HG02798 (cell line): ENCODE data around the gene FOXO3B.
"Not testable (repeated sequence)": the region's sequence is repeated elsewhere in the genome, so short reads cannot be mapped to it uniquely, and the experiment has no call there.

ENCODE experiments used
- ATAC-seq: cut with Tn5 transposase; IDR thresholded peaks from one replicate; pipeline ENCODE4 v1.9.1; 2021; ENCODE audit warnings: mild to moderate bottlenecking; ENCODE audit not compliant: unreplicated experiment, poor library complexity

FOXO3B gene

GRCh38 chr17:18681767-18682571 lies at the start of gene FOXO3B:
Gene FOXO3B, minus strand, starts transcription at chr17:18682314. Its CDS starts 663 bp downstream, at chr17:18681651.
- peak; percentile 95 for ATAC-seq

- ATAC-seq: not testable (repeated sequence)
These were observed 41.4 kb upstream of the FOXO3B start for GRCh38 chr17:18723509-18723908.

DNA sequence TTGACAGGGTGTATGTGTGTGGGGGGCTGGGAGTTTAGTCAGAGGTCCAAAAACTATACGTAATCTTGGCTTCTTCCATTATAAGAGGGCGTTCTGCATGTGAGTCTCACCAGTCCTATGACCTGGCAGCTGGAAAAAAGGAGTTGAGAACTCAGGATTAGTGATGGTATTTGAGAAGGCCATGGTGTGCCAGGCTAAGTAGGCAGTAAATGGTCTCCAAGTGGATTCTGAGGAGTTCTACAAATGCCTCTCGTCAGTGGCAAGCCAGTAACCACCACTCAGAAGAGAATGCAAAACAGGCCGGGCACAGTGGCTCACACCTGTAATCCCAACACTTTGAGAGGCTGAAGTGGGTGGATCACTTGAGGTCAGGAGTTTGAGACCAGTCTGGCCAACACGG lies 40.5 kb upstream of the FOXO3B start:
- ATAC-seq: not testable (repeated sequence)

DNA sequence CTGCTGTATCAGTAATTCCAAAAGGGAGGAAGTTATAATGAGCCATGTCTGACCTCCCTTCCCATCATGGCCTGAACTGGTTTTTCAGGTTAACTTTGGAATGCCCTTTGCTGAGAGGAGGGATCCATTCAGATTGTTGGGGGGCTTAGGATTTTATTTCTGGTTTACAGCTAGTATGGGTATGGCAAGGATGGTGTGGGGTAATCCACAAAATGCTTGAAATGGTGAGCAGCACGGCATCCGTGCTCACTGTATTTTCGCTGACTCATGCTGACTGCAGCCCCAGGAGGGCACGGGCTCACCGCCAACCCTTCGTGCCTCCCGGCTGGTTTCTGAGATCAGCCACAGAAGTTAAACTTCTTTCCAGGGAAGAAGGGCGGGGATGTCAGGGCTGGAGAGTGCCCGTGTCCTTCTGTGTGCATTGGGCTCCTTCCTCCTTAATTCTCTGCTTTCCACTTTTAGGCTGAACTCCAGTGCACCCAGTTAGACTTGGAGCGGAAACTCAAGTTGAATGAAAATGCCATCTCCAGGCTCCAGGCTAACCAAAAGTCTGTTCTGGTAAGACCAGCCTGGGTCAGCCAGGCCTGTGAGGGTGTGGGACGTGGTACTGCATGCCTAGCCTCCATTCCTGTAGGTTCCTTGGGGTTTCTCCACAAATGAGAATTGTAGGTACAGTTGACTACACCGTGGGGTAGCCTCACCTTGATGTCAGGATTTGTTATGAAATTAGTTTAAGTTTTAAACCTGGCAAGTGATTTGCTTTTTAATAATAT lies 39.8 kb upstream of the FOXO3B start:
- not testable (repeated sequence) for ATAC-seq

- not testable (repeated sequence) for ATAC-seq
These were observed 37.5 kb upstream of the FOXO3B start for GRCh38 chr17:18719428-18720110.

DNA sequence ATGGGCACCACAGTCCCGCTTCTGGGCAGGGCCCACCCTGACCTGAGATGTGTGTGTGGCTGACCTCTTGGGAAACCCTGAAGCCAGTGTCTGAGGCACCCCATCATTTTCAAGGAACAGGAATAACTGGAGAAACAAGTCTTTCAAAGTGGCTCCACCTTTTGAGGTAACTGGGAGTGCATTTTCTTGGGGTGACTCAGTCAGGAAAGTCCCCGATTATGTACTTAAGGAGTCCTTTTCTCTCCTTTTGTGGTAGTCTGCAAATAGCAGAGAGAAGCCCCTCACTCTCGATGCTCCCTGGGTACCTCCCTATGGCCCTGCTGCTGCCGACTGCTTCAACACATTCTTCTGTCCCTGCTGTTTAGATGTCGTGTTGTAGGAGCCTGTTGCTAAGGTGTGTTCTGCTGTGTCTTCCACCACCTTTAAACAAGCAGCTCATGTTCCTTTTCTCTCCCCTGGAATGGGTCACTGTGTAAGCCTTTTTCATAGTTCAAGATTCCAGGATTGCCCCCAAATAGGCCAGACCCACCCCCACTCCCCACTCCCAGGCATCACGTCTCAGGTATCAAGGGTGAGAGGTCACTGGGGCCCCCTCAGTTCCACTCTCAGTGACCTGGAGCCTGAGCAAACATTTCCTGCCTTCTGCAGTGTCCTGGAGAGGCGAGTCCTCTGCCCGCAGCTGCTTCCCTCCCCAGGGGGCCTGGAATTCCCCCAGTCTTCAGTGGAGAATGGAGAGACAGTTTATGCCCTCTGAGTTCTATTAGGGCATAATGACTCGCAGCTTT lies 36.7 kb upstream of the FOXO3B start:
- ATAC-seq: not testable (repeated sequence)

DNA sequence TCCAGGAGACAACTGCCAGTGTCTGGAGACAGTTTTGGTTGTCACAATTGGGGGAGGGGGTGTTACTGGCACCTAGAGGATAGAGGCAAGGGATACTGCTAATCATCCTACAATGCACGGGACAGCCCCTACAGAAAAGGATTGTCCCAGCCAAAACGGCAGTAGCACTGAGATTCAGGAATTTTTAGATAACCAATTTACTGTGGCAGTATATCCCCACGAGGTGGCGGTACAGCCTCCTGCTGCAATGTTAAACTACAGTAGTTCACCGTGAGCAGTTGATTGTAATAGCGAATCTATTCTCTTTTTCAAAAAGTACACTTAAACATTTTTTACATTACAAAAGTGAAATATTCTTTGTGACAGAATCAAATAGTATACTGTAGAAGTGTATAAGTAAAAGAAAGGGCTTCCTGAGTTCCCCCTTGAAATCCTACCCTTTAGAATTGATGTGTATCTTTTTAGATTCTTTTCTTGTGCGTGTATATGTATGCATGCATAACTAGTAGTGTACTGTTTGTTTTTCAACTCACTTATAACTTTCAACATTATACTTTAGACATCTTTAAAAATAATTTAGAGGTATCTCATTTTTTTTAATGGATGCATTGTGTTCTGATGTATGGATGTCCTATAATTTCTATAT lies 30.4 kb upstream of the FOXO3B start:
- not testable (repeated sequence) for ATAC-seq

DNA sequence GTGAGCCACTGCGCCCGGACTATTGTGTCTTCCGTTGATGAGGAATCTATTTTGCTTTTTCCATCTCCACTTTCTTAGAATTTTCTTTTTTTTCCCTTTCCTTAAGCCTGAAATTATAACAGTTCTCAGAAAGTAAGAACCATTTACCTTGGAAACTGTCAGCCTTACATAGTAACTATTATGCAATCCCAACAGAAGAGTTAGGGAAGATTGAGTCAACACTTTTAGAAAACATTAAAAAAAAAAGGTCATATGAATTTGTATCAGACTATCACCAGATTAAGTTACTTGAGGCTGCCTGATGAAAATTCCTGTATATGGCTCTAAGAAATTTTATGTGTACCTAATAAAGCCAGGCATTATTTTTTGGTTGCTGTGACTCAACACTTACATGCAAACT lies 26.1 kb upstream of the FOXO3B start:
- ATAC-seq: not testable (repeated sequence)

DNA sequence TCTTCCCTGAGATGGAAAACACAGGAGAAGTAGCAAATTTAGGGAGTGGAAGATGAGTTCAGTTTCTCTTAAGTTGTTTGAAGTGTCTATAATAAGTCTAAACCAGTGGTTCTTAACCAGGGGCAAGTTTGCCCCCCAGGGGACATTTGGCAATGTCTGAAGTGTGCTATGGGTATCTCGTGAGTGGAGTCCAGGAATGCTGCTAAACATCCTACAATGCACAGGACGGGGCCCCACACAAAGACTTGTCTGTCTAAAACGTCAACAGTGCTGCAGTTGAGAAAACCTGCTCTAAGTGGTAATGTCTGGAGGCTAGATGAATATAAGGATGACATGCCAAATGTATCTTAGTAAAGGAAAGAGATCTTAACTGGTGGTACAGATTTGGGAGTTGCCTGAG lies 23.8 kb upstream of the FOXO3B start:
- not testable (repeated sequence) for ATAC-seq

- ATAC-seq: not testable (repeated sequence)
These were observed 16.5 kb upstream of the FOXO3B start for GRCh38 chr17:18698473-18699103.

DNA sequence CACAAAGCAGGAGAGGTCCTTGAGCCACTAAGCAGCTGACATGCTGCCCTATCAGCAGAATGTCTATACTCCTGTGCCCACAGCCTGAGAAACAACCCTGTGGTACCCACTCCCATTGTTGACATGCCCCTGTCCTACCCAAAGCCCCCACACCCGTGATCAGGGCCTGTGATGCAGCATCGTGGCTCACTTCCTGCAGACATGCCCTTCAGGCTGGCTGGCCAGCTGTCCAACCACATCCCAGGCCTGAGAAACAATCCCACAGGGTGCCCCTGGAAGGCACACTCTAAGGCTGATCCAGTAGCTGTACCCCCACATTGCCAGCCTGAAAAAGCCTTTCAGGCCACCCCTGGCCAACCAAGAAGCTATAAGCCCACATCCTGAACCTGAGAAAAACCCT lies 13.0 kb upstream of the FOXO3B start:
- not testable (repeated sequence) for ATAC-seq

- ATAC-seq: not testable (repeated sequence)
These were observed 554 bp upstream of the FOXO3B start for GRCh38 chr17:18682668-18683067.

DNA sequence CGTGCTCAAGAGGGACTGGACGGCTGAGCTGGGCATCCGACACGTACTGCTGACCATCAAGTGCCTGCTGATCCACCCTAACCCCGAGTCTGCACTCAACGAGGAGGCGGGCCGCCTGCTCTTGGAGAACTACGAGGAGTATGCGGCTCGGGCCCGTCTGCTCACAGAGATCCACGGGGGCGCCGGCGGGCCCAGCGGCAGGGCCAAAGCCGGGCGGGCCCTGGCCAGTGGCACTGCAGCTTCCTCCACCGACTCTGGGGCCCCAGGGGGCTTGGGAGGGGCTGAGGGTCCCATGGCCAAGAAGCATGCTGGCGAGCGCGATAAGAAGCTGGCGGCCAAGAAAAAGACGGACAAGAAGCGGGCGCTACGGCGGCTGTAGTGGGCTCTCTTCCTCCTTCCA lies 4.7 kb downstream of the FOXO3B start:
- ATAC-seq: not testable (repeated sequence)

DNA sequence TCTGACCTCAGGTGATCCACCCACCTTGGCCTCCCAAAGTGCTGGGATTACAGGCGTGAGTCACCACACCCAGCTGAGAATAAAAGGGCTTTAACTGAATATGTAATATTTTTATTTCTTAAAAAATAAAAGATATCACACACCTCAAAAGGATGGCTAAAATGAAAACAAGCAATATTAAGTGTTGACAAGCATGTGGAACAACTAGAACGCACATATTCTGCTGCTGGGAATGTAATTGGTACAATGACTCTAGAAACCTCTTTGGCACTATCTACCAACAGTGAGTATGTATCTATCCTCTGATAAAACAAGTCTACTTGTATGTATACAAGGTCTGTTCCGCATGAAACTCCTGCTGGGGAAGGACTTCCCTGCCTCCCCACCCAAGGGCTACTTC lies 5.2 kb downstream of the FOXO3B start:
- not testable (repeated sequence) for ATAC-seq

GRCh38 chr17:18672395-18673227 lies 9.5 kb downstream of the FOXO3B start:
- ATAC-seq: not testable (repeated sequence)

GRCh38 chr17:18668625-18669024 lies 13.5 kb downstream of the FOXO3B start:
- ATAC-seq: not testable (repeated sequence)

DNA sequence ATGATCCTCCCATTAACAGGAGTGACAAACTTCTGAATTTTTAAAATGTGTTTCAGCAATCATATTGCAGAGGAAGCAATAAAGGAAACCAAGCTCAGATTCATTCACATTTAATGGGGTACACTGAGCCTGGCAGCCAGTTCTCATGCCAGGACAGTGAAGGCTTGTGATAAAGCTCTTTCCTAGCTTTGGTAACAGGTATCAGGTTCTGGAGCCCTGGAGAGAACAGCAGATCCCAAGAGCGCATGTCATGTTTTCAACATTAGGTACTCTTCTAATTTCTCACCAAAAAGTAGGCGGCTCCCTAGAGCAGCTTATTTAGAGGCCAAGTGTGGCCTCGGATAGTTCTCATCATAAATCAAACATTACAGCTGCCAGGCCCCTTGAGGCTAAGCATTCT lies 14.6 kb downstream of the FOXO3B start:
- ATAC-seq: not testable (repeated sequence)

DNA sequence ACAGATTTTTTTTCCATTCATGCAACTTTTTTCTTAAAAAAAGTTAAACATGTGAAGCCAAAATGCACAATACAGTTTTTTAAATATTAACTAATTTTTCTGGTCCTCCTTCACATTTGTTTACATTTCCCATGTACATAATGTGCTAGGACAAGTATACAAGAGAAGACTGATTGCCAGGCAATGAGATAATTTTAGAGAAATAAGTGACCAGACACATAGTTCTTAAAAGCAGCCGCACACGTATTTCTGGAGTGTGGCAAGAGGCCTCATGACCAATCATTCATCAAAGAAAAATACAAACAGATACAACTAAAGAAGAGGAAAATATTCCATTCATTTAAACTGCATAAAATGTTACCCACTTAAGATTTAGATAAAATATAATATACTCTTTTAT lies 15.8 kb downstream of the FOXO3B start:
- ATAC-seq: not testable (repeated sequence)
